ENCODE data around the gene PEAR1. TPM values are rescaled to one million over a fixed set of nuclear protein-coding genes. Genes with fewer than 3 reads are reported as not detected.

Gene PEAR1
- total and polyA plus RNA-seq, 2 of the 8 experiments (the other 6 are each of a cell fraction or from before 2014, with no cell fraction given): 0.63 to 0.71 TPM

- TF ChIP-seq CHD7 (IDR thresholded peaks at IDR 0.05; ENCODE audit: insufficient replicate concordance, low read length): no peak
- no peak for TF ChIP-seq RXRA (IDR thresholded peaks at IDR 0.05; ENCODE audit: insufficient read depth, low read depth, low read length)
Measured at GRCh38 chr1:156905176-156905575, 11.7 kb downstream of the PEAR1 start (continued).
